NCI-H526 treated with DMSO at 0.1 percent for 48 hours (cell line): Measurements from ENCODE around the gene AK9.
"Not testable (repeated sequence)": the region's sequence is repeated elsewhere in the genome, so short reads cannot be mapped to it uniquely, and the experiment has no call there.

Experiments
- DNase-seq: peaks from one replicate; lab custom pipeline; 2025; lab: John Stamatoyannopoulos, UW

Gene AK9

DNA sequence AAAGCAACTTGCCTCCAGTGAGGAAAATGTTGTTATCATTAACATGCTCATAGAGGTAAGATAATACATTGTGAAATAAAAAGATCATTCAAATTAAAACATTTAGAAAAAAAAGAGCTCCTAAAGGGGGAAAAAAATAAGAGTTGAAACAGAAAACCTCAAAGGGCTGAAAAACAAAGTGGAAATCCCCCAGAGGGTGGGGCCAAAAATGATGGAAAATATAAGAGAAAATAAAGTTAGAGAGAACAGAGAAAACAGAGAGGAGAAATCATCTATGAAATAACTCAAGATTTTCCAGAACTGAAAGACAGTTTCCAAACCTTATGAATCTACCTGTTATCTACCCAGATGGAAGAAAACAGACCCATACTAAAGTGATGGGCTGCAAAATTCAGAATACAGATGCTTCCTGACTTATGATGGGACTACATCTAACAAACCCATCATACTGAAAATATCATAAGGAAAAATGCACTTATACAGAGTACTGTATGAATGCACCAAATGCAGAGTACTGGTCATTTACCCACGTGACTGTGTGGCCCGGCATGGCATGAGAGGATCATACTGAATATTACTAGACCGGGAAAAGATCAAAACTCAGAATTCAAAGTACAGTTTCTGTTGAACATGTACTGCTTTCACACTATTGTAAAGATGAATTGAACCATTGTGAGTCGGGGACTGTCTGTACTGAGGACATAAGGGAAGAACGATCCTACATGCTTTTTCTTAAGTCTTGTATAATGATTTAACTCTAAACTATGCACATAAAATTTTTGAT lies 212.0 kb downstream of the AK9 start:
- no peak for DNase-seq

DNA sequence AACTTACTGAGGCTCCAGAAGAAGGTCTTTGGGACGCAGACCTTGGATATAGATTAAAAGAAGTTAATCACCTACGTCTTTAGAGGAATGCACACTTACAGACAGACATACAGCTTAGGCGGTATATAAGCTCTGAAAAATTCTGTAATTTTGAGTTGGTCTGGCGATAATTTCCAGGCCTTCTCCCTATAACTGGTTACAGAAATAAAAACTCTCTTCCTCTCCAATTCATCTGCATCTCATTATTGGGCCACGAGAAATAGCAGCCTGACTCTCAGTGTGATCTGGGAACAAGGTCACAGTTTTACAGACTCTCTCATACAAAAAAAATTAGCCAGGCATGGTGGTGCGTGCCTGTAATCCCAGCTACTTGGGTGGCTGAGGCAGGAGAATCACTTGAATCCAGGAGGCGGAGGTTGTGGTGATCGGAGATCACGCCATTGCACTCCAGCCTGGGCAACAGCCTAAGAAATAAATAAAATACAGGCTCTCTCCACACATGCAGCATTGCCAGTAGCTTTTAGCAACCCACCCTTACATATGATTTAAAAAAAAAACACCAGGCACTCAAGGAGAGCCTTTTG lies 212.7 kb downstream of the AK9 start:
- DNase-seq, result no peak

DNA sequence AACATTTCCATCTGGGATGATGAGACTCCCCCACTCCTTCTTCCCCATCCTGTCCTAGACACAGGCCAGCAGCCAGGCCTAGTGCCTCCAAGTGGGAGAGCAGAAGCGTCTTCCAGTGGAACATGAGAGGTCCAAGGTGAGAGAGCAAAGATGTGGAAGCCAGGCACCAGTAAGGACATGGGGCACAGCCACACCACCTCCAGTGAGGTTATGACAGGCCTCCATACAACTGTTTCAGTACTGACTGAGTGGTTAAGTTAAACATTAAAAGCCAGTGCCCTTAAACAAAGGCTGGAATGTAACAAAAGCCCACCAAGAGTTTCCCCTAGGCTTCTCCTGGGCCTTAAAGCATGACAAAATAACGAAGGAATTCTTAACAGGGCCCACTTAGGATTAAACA lies 213.3 kb downstream of the AK9 start:
- no peak for DNase-seq

DNA sequence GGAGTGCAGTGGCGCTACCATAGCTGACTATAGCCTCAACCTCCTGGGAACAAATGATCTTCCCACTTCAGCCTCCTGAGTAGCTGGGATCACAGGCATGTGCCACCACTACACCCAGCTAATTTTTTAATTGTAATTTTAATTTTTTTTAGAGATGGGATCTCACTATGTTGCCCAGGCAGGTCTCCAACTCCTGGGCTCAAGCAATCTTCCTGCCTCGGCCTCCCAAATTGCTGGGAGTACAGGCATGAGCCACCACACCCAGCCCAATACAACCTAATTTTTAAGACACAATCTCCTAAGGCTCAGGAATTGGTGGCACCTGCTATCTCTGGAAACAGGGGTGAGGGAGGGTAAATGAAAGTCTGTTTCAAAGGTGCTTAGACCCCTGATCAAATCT lies 213.8 kb downstream of the AK9 start:
- DNase-seq, result no peak

DNA sequence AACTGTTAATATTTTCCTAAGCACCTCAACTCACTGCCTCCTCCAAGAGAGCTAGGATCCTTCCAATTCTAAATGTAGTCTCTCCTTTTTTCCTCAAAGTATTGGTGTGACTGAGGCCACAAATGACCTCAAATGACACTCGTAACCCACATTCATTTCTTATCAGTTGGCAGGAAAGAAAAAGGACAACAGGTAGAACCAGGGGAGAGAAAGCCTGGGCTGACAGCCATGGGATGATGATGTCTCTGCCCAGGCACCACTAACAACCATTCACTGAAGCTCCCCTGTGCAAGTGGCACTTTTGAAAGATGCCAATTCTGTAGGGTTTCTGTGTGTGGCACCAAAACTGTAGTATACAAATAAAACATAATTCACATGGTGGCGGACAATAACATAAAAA lies 215.4 kb downstream of the AK9 start:
- DNase-seq, result no peak

DNA sequence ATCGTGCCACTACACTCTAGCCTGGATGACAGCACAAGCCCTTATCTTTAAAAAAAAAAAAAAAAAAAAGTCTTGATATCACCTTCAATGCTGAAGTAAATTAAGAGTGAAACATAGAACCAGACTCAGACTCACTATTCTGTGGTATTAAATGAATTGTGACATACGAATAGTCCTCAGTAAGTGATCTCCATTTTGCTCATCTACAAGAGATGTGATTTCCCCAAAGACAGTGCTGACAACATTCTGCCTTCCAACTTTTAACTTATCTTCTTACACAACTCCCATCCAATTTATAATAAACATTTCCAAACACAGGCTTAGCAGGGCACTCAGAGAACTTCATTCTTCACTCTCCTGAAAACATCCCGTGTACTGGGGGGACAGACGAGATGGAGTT lies 216.0 kb downstream of the AK9 start:
- DNase-seq, result no peak

DNA sequence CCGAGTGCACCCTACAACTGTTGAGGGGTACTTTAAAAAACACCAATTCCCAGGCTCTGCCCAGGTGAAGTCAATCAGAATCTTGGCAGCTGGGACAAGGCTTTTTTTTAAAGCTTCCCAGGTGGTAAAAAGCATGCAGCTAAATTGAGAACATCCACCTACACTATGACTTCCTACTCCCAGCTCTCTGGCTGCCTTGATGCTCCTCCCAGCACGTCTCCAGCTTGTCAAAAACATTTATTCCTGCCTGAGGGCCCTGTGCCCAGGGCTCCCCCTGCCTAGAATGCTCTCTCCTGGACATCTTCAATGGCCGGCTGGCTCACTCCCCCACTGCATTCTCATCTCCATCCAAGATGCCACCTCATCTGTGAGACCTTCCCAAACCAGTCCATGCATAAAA lies 217.9 kb downstream of the AK9 start:
- no peak for DNase-seq

DNA sequence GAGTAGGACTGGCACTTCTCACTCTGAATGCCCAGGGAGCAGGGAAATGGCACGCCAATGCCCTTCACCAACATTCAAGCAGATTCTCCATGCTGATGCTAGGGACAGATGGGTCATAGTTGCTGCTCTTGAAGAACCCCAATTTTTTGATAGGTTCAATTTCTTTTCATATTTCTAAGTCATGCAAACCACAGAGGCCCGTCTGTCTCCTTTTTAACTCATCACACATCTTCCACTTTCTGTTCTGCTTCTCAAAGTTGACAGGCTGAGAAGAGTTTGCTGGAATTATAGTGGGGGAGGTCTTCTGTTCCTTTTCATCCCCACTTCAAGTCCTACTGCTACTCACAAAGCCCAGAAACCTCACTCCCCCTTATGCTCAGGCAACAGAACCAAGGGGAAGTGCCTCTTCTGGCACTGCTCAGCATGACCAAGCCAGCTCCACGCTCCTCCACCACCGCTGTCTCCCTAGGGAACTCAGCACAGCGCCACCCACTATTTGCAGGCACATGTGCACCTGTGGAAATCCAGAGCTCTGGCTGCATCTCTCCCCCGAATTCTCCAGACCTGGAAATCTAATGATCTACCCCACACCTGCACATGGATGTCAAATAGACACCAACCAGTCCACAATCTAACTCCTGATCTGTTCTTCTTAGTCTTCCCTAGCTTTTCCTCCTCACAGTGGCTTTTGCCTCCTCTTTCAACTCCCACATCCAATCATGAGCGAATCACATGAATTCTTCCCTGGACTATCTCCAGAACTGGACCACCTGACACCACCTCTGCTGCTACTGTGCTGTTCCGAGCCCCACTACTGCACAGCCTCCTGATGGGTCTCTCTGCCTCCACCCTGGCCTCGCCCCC lies 218.6 kb downstream of the AK9 start:
- no peak for DNase-seq

DNA sequence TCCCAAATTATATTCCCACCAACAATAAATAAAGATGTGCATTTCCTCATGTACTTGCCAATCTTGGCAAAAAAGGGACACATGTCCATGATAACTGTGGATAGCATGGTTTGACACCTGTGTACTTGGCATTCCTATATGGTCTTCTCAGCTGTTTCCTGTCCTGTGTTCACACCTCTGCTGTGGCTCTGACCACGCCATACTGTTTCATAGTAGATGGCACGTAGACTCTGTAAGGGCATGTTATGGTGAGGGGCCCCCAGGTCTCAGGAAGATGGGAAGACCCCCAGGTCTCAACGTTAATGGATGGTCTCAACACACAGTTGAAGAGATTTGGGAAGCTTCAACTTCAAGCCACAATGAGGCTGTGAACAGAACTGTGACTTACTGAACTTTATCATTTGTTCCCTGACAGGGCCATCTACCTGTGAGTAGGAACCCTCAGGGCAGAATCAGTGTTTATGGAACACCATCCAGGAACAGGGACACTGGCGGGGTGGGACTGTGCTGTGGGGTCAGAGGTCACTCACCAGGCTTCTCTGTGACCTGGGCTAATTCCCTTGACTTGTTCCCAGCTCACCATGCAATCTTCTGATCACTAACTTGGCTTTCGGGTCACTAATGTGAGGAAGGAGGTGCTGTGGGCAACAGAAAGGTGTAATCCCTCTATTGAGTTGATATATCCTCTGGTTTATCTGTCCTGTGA lies 219.7 kb downstream of the AK9 start:
- DNase-seq, result no peak

DNA sequence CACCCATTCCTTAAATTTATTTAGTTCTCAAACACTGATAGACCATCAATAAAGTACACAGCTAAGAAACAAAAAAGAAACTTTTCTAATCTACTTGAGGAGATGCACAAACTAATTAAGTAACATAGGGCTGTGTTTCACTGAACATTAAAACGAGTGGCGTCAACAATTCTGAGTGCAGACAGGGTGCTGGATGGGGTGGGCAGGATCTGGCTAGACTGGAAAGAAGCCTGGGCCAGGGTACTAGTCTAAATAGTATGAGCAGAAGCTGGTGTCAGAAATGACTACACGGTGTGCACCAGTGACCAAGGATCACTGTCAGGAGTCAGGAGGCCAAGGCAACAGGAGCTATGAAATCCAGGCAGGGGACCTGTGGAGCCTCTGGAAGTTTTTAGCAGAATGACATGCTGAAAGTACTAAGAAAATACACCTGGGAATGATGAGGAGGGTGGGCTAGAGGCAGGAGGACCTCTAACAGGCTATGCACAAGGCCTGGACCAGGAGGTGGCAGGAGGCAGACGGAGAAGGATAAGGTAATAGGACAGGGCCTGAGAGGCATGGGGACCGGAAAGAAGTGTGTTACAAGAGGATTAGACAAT lies 221.3 kb downstream of the AK9 start:
- no peak for DNase-seq

DNA sequence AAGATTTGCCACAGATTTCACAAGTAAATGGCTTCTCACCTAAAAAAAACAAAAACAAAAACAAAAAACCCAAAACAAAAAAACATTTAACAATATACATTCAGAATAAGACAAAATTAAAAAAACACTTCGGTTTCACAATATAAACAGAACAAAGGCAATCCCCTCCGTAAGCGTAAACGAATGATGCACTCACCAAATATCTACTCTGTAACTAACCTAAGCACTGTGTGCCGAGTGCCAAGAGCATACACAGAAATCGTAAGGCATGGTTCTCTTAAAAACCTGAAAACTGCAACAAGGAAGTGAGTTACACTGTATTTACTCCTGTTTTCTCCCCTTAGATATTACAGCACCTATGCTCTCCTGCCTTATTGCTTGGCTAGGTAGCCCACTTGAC lies 223.3 kb downstream of the AK9 start:
- DNase-seq, result no peak

DNA sequence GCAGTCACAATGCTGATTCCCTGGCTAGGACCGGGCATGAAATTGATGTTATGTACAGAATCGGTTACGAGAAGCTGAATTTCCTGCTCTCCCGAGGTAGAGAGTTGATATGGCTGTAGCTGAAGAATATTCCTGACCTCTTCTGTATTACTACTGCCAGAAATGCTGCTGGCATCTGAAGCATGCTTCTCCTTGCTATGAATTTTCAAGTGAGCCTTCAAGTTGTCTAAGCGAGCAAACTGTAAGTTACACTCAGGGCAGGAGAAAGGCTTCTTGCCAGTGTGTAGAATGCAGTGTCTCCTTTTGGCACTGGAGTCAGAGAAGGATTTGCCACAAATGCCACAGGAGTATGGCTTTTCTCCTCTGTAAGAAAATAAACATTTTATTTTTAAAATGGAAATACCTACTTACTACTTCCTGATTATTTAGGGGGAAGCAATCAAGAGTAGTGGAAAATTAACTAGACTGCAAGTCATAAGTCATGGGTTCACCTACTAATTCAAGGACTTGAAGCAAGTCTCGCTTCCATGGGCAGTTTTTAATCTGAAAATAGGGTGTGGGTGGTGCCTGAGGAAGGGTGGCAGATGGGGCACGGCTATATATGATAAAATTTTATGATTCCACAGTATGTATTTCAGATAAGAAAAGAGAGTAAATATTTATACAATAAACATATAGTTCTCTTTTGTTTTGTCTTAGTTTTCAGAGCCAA lies 224.6 kb downstream of the AK9 start:
- DNase-seq, result no peak

DNA sequence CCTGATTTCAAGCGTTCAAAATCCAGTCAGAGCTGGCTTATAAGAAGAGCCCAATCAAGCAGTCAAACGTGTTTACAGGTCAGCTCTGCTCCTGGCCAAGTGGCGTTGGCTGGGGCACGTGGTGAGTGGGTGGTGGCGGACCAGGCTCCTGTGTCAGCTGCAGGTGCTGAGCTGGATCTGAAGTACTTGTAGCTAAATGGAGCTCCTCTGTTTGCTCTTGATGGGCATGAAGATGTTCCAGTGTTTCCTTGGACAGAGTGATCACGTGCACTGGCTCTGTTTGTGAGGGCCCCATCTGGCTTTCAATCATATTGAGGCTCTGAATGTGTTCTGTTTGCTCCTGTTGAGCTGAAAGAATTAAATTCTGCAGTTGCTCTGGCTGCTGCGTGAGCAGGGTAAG lies 225.2 kb downstream of the AK9 start:
- no peak for DNase-seq

DNA sequence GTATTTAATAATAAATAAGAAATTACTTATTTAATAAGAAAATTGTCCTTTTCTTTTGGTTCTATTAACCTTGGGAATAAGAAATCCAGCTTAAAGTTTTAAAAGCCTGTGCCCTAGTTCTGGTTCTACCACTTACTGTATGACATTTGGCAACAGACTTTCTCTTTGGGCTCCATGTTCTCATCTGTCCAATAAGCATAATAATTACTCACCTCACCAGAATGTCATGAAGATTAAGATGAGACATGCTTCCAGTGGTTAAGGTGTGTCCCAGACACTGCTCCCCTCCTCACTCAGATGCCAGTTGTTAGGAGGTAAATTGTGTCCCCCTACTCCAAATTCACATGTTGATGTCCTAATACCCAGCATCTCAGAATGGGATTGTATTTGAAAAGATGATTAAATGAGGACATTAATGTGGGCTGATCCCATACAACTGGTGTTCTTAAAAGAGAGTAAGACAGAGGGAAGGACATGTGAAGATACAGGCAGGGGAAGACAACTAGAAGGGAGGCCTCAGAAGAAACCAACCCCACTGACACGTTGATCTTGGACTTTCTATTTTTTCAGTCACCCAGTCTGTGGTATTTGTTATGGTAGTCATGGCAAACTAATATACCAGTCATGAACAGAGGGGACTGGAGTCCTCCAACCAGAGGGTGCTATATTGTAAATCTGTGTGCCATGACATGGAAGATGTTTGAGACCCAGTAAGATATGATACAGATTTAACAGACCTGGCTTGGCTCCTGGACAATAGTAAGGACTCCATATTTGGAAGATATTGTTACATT lies 229.1 kb downstream of the AK9 start:
- DNase-seq, result no peak

DNA sequence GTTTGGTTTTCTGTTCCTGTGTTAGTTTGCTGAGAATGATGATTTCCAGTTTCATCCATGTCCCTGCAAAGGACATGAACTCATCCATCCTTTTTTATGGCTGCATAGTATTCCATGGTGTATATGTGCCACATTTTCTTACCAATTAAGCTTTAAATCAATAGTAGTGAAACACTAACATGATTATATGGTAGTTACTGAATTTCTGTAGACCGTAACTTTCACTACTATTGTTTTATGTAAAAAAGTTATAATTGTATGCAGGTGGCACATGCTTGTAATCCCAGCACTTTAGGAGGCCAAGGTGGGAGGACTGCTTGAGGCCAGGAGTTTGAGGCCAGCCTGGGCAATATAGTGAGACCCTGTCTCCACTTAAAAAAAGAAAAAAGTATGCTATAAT lies 229.8 kb downstream of the AK9 start:
- not testable (repeated sequence) for DNase-seq

DNA sequence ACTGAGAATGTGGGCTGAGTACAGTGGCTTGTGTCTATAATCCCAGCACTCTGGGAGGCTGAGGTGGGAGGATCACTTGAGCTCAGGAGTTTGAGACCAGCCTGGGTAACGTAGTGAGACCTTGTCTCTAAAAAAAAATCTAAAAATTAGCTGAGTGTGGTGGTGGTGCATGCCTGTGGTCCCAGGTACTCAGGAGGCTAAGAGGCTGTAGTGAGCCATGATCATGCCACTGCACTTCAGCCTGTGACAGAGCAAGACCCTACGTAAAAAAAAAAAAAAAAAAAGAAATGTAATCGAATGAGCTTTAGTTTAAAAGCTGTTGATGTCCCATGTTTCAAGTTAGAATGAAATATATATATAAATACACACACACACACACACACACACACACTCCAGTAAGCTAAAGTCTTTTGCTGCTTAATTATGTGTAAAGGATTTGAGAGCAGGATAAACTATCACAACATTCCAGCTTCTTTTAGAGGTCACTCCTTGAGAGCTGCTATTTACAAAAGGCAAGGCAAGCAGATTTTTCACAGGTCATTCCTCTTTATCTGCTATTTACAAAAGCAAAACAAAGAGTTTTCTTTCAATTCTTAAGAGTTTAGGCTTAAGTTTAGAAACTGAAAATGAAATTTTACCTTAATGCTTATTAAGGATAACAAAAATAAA lies 230.7 kb downstream of the AK9 start:
- no peak for DNase-seq

DNA sequence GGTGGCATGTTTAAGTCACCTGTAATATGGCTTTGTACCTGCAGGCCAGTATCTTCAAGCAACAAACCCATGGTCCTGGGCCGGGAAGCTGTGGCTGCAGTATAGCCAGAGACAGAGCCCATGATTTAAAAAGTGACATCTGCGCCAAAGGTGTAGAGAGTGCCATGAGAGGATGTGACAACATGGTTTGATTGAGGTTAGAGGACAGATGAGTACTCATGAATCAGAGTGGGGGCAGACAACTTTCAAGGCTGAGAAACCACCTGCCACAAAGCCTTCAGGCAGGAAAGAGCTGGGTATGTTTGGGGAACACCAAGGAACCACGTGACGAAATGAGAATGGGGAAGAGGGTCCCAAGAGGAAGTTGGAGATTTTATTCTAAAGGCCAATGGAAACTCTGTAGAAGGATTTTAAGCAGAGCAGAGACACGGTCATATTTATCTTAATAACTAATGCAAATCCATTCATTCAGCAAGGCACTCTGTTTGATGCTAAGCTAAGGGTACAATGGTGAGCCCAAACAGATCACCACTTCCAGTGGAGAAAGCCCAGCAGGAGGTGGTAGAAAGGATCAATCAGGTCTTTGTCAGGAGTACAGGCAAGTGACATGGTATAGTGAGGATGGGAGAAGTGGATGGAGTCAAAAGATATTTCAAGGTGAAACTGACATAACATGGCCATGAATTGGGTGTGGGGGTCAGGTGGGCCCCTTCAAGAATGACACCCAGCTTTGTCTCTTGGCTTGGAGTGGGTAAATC lies 232.0 kb downstream of the AK9 start:
- no peak for DNase-seq

DNA sequence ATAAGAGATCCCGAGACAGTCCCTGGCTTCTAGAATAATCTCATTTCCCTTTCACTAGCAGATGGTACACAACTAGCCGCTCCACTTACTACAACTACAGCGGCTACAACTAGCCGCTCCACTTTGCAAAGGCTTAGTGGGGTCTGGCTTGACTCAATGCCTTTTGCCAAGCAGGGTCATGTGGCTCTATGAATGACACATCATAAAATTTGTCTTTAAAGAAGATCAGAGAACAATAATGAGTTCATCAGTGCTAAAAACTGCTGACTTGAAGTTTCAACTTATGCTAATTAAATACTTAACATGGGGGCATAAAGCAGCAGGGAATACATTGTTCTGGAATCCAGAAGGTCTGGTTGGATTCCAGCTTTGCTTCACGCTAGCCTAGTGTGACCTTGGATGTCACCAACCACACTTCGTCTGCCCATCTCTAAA lies 233.4 kb downstream of the AK9 start:
- no peak for DNase-seq
